ENCODE measurements around the gene SP140L. TPM values are rescaled to one million over a fixed set of nuclear protein-coding genes. Genes with fewer than 3 reads are reported as not detected.

The SP140L gene
- polyA plus RNA-seq, 3 donors = 6.5 to 23.7 (median 8.5) TPM

- Histone ChIP-seq H3K36me3 (replicated peaks in 1 of 2; ENCODE audit: control insufficient read depth in 1 of 2, insufficient read depth in 2 of 2, low read length in 2 of 2) (peaks cover 3 to 8% of the 10 kb centered on the region in 2 donors), H3K4me3 (replicated peaks in 1 of 3; ENCODE audit: low read depth in 2 of 3, low read length in 3 of 3) (no peak overlapping the region), H3K9me3 (replicated peaks in 1 of 2; ENCODE audit: control insufficient read depth in 1 of 2, insufficient read depth in 1 of 2, low read length in 2 of 2) (no peaks in the 10 kb centered on the region), H3K4me1 (ENCODE audit: control insufficient read depth in 1 of 2, insufficient read depth in 2 of 2, low read length in 2 of 2) (peaks cover 72 to 79% of the 10 kb centered on the region in 2 donors), H3K27ac (ENCODE audit: low read depth in 1 of 2, low read length in 2 of 2) (peak overlapping the region in 1 of 2 donors; percentile 99), H2AFZ (ENCODE audit: insufficient read depth, low read depth, low read length, poor library complexity, severe bottlenecking) (no peak overlapping the region), H3K79me2 (ENCODE audit: insufficient read depth, low read length) (peaks cover 54% of the 10 kb centered on the region), H3K4me2 (replicated peaks; ENCODE audit: extremely low read depth, low read length, poor library complexity, severe bottlenecking) (no peak overlapping the region), H4K20me1 (ENCODE audit: insufficient read depth, low read length) (peaks cover 18% of the 10 kb centered on the region), H3K27me3 (ENCODE audit: control insufficient read depth in 2 of 2, insufficient read depth in 2 of 2, low read length in 2 of 2) (no peaks in the 10 kb centered on the region), H3K9ac (ENCODE audit: insufficient read depth, low read length, poor library complexity, severe bottlenecking) (no peak overlapping the region)
- Mint-ChIP-seq H3K9me3 (peaks cover 0 to 2% (median 0%) of the 10 kb centered on the region in 7 donors), H3K4me1 (peaks cover 73% of the 10 kb centered on the region), H3K27ac (peak overlapping the region in 5 of 7 donors; percentile 43 to 99 (median 77)), H3K4me3 (no peak overlapping the region), H3K36me3 (peaks cover 9 to 10% of the 10 kb centered on the region in 2 donors), H3K27me3 (ENCODE audit: low read depth in 3 of 3) (peaks cover 0 to 2% (median 0%) of the 10 kb centered on the region in 3 donors)
- DNase-seq = no peak
- intact Hi-C loops (cut with micrococcal nuclease) = loop anchor here (5.0 to 10.0 kb wide), 7 partner anchors 33 to 383 kb away; partner anchors contain the start of genes SP110 (in 1 of the 2), SP140 (in 1 of the 2) and SP140L (in 1 of the 2)
- no peak for TF ChIP-seq CTCF (IDR thresholded peaks at IDR 0.05)
- WGBS (ENCODE audit: insufficient coverage) = 98% methylated on average over 6 of the region's 6 CpGs
Observed at GRCh38 chr2:230414302-230414701, 87.3 kb downstream of the SP140L start.

GRCh38 chr2:230416061-230416721 lies 89.2 kb downstream of the SP140L start, which contains the start of gene SP100:
Gene SP100 (plus strand): TSS chr2:230416201. CDS start chr2:230416297, 96 bp downstream.
- H3K4me1 ChIP-seq (ENCODE audit: control insufficient read depth in 1 of 2, insufficient read depth in 2 of 2, low read length in 2 of 2) = peaks cover 75 to 80% of the 10 kb centered on the region in 2 donors
- H3K36me3 ChIP-seq (replicated peaks in 1 of 2; ENCODE audit: control insufficient read depth in 1 of 2, insufficient read depth in 2 of 2, low read length in 2 of 2) = peaks cover 3 to 17% of the 10 kb centered on the region in 2 donors
- peaks cover 15 to 19% of the 10 kb centered on the region in 2 donors for H3K36me3 Mint-ChIP-seq
- DNase-seq = peak; percentile 92 to 97 (median 94)
- H3K4me2 ChIP-seq (replicated peaks; ENCODE audit: extremely low read depth, low read length, poor library complexity, severe bottlenecking) = peak within 1 kb of the TSS; percentile 78
- H3K79me2 ChIP-seq (ENCODE audit: insufficient read depth, low read length) = peaks cover 73% of the 10 kb centered on the region
- peak within 1 kb of the TSS; percentile 91 for H3K9ac ChIP-seq (ENCODE audit: insufficient read depth, low read length, poor library complexity, severe bottlenecking)
- H3K4me3 ChIP-seq (replicated peaks in 1 of 3; ENCODE audit: low read depth in 2 of 3, low read length in 3 of 3) = peak within 1 kb of the TSS; percentile 75 to 99 (median 81)
- peak within 1 kb of the TSS; percentile 29 for H2AFZ ChIP-seq (ENCODE audit: insufficient read depth, low read depth, low read length, poor library complexity, severe bottlenecking)
- H3K9me3 Mint-ChIP-seq = peaks cover 0 to 2% (median 0%) of the 10 kb centered on the region in 7 donors
- H3K4me1 Mint-ChIP-seq = peaks cover 74% of the 10 kb centered on the region
- peak within 1 kb of the TSS; percentile 86 to 95 for H3K4me3 Mint-ChIP-seq
- WGBS (ENCODE audit: insufficient coverage) = 0% methylated on average over 1 of the region's 12 CpGs
- H3K27me3 Mint-ChIP-seq (ENCODE audit: low read depth in 3 of 3) = peaks cover 0 to 2% (median 0%) of the 10 kb centered on the region in 3 donors
- H3K9me3 ChIP-seq (replicated peaks in 1 of 2; ENCODE audit: control insufficient read depth in 1 of 2, insufficient read depth in 1 of 2, low read length in 2 of 2) = no peaks in the 10 kb centered on the region
- TF ChIP-seq CTCF (IDR thresholded peaks at IDR 0.05) = no peak
- no peaks in the 10 kb centered on the region for H3K27me3 ChIP-seq (ENCODE audit: control insufficient read depth in 2 of 2, insufficient read depth in 2 of 2, low read length in 2 of 2)
- peaks cover 36% of the 10 kb centered on the region for H4K20me1 ChIP-seq (ENCODE audit: insufficient read depth, low read length)
- H3K27ac ChIP-seq (ENCODE audit: low read depth in 1 of 2, low read length in 2 of 2) = peak within 1 kb of the TSS; percentile 93 to 99
- intact Hi-C loops (cut with micrococcal nuclease) = loop anchor here (5.0 to 10.0 kb wide), 4 partner anchors 89 to 249 kb away; partner anchors contain the start of genes SP110 (in 1 of the 2), SP140 (in 1 of the 2) and SP140L (in 1 of the 2)
- peak within 1 kb of the TSS; percentile 96 to 99 (median 98) for H3K27ac Mint-ChIP-seq
